Ureter (tissue), 1 donor: Measurements from ENCODE around the gene LRMDA. TPM values are rescaled to one million over a fixed set of nuclear protein-coding genes. Genes with fewer than 3 reads are reported as not detected.

Experiments used
- DNase-seq: peaks from one replicate; pipeline ENCODE4 v3.0.0-alpha.2; 2020; ENCODE audit warnings: low spot score
- total RNA-seq: library from RNA; stranded (reverse); gene quantifications from one replicate; pipeline ENCODE4 v1.2.4, GENCODE V29; 2023
- donor health status: DM: yes; HTN: yes; CAD: no.

Gene LRMDA
- total RNA-seq, 1 donor from 2014 or later = 23.1 TPM

DNA sequence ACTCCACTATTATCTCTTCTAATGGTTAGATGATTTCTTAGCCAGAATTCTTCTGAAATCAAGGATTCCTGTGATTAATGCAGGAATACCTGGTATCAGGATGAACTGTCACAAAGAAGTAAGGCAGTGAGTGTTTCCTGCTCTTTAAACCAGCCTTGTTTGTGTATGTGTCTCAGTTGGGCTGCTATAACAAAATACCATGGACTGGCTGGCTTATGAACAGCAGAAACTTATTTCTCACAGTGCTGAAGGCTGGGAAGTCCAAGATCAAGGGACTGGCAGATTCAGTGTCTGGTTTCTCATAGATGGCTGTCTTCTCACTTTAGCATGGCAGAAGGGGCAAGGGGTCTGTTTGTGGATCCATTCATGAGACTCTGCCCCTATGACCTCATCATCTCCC, 42.7 kb downstream of the LRMDA start:
- DNase-seq = no peak

DNA sequence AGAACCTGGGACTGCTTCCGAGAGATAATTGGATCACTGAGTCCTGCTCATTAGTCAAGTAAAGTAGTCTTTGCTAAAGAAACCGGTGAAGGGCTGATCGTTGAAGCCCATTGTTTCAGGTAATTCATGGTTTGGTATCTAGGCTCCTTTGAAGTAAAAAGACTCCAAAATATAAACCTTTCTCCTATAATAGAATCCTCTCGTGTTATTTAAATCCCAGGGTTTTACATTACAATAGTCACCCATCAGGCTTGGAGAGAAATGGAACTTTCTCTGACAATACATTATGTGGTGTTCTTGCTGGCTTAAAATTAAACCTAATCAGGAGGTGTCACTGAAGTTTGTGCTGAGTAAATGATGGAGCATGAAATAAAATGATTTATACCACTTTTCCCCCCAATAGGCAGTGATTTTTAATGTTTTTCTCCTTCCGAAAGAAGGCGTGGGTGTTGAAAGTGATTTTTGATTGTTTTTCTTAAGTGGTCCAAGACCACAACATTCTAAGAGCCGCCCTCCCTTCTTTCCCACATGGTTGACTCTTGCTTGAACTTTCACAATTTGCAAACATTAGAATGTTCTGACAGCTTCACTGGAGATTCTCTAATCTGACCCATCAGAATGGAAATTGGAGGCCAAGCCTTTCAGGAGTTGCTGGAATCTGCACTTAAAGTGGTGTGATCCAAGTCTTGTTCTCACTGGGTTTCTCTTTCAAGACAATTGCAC, 44.2 kb downstream of the LRMDA start:
- DNase-seq = no peak

DNA sequence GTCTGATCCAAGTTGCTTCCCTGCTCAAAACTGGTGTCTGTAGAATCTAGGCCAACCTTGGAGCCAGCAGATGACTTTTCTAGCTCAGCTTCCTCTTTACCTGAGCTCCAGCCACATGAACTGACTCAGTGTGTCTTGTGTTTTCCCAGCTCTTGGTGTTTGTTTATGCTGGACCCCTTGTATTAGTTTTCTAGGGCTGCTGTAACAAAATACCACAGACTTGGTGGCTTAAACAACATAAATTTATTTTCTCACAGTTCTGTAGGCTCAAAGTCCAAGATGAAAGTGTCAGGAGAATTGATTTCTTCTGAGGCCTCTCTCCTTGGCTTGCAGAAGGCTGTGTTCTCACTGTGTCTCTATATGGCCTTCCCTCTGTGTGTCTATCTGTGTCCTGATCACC, 45.1 kb downstream of the LRMDA start:
- no peak for DNase-seq

DNA sequence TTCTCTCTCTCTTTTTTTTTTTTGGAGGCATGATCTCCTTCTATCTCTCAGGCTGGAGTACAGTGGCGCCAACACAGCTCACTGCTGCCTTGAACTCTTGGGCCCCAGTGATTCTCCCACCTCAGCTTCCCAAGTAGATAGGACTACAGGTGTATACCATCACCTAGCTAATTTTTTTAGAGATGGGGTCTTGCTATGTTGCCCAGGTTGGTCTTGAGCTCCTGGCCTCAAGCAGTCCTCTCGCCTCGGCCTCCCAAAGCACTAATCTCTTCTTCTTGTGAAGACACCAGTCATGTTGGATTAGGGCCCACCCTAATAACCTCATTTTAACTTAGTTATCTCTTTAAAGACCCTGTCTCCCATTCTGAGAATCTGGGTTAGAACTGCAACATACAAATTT, 45.6 kb downstream of the LRMDA start:
- DNase-seq = no peak

DNA sequence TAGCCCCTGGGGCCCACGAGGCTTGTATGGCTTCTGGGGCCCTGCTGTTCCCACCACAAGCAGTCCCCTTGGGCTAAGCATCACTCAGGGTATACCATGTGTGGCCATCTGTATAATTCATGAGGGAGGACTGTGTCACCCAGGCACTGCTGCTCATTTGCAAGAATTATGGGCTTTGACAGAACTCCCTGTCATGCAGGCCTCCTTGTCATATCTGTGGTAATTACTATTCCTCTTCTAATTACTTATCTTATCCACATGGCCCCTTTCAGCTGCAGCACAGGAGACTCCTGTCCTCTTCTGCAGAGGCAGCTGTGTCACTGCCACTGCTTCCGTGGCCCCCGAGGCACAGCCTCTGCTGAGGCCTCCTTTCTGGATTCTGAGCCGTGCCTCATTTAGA, 46.3 kb downstream of the LRMDA start:
- DNase-seq = no peak

DNA sequence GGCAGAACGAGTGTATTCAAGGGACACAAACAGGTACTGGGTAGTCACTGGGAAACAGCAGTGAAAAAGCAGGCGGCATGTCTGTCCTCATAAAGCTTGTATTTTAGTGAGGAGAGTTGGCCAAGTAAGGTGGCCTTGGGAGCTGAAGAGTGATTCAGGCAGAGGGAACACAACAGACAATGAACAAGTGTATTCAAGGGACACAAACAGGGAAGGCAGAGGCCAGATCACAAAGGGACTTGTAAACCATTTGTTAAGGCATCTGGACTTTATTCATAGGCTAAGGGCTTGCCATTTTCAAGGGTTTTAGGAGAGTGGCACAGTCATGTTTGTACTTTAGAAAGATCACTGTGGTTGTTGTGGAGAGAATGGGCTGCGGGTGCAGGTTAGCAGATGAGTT, 49.0 kb downstream of the LRMDA start:
- DNase-seq = no peak

DNA sequence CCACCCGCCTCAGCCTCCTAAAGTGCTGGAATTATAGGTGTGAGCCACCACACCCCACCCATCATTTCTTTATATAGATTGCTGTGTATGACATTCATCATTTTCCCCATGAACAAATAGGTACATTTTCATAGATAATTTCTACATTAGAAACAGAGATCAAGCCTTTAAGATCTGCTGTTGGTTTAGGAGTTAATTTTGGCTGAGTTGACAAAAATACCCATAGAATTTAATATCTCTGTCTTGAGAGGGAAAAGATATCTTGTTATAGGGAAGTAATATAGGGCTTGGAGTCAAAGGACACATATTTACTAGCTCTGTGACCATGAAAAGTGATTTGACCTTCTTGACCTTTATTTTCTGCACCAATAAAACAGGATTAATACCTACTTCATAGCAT, 51.8 kb downstream of the LRMDA start:
- no peak for DNase-seq

DNA sequence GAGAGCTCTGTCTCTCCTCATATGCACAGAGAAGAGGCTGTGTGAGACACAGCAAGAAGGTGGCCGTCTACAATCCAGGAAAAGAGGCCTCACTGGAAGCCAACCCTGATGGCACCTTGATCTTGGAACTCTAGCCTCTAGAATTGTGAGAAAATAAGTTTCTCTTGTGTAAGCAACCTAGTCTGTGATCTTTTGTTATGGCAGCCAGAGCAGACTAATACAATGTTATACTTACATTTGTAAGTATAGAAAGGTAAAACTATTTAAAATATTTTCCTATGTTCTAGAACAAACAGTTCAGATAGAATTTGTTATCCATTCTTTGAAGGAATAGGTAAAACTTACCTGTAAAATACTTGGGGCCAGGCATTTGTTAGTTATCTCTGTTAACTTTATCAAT, 53.3 kb downstream of the LRMDA start:
- no peak for DNase-seq

DNA sequence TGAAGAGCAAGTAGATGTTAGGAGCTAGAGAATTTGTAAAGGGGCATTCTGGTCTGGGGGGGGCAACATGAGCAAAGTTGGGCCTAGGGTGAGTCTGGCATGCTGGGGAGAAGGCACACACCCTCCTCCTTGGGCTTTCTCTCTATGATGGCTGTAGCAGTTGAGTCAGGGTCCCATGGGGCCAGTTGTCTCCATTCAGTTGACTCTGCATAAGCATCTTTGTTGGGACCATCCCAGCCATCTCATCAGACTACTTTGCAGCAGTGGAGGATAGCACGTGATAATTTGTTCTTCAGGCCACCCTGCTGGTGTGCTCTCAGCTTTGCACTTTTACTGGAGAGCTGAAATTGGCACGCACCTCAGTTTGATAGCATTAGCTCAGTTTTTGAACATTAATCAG, 55.2 kb downstream of the LRMDA start:
- DNase-seq = no peak

DNA sequence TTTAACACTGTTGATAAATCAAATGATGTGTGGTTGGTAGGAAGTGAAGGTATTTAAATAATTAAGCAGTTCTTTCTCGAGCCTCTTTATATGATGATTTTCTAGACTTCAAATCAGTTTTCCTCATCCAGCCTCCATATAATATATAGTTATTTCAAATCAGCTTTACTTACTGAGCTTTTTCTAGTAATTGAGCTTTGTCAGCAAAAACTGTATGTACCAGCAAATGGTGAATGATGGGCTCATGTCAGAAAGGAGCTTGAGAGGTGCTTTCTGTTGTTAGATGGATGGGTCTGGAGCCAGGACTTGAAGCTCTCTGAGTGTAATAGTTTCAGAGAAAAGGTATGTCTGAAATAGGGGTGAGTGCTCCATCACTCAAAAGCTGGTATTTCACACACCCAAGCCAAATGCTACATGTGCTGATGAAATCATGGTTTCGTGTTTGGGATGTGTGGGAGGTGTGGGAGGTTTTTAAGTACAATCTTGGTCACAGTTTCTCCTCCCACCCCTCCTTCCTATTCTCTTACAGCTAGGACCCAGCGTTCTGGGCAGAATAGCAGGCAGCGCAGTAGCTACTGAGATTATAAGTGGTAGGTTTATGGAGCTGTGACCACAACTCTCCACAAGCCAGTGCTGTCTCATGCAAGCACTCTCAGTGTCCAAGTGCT, 55.8 kb downstream of the LRMDA start:
- DNase-seq = no peak

DNA sequence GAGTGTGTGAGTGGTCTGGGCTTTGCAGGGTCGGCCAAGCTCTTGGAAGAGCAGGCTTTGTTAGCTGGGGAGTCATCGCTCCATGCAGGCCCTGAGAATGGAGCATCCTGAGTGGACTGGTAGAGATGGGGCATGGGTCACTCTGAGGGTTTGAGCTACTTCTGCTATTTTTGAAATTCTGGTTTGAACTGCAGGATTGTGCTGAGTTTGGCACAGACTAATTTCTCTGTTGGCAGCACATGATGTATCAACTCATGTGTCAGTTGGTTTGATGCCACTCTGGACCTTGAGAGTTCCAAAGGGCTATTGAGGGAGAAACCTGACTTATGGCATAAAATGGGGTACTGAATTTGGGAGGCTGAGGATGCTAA, 56.3 kb downstream of the LRMDA start:
- DNase-seq = no peak

DNA sequence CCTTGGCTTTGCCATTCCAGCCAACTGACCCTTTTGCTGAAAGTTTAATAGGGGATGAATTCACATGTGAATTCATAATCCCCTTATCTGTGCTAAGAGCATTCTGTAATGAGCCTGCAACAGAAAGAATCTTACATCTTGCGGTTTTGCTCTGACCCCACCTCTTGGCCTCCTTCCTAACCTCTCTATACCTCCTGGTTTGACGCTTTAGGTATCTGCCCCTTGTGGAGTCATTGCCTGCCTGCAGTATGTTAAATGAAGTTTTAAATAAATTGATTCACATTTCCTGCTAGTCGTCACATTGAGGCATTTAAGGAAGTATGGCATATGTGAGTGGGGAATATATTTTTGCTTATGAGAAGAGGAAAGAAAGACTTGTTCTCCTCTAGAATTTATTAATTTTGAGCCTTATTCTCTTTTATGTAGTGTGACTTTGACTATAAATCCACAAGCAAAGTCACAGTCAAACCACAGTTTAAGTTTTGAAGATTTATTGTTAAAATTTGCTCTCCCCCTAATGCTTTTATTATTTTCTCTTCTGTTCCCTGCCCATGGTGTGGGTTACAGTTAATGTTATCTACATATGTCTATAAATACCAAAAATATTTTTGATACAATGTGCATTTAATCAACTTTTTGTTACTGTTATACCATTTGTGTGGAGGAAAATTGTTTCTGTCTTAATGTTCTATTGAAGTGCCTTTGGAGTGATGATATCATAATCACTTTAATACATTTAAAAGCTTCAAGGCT, 60.9 kb downstream of the LRMDA start:
- DNase-seq = no peak

DNA sequence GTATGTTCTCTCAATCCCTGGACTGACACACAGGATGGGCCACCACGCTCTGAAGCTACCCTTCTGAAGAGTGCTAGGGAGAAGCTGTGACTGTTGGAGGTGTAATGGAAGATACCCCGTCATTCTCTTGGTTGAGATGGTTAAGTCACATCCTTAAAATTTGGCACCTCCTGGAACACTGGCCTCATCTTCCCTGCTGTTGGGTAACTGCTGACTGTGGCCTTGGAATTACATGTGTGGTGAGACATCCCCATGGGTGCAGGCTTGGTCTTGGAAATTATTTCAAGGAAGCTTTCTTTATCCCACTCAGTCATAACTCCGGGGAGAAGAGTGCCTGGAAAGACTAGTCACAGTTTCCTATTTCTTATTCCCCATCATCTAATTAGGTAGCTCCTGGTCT, 62.0 kb downstream of the LRMDA start:
- no peak for DNase-seq

DNA sequence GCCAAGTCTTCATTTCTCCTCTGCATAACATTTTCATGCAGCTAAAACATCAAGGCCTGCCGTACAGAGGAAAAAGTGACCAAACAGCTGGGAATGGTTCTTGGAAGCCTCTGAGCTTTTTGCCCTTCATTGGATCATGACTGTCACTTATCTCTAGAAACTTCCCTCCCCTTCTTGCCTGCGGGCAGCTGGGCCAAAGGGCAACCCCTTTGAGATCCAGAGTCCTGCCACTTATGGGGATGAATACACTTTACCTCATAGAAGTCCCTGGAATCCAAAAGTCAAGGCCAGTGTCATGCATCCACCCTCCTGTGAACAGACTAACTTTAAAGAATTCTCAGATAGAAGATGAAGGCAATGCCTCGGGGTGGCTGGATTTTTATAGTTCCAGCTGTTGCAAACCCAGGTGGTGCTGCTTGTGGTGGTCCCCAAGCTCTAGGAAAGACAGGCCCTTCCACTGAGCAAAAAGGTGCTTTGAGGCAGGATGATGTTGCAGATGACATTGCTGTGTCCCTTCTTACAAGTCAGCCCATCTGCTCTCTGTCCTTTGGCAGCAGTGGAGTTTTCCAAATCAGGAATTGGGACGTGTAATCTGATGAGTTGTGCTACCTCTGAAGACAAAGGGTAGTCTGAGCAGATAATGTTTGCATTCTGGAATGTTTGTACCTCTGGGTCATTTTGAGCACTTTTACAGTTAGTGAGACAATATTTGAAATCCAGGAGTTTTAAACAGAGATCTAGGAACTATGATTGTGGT, 64.2 kb downstream of the LRMDA start:
- no peak for DNase-seq

DNA sequence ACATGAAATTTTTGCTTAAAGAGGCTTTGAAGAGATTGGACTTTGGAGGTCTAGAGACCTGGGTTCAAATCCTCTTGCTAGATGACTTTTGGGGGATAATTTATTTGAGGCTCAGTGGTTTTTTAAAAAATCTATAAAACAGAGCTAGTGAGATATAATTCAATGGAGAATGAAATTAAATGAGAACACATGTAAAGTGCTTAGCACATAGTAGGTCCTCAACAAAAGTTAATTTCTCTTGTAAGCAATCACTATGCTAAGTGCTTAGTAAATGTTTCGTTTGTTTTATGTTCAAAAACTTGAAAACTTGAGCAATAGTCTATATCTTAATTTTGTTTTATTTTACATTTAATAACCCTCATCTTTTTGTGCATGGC, 64.8 kb downstream of the LRMDA start:
- no peak for DNase-seq

DNA sequence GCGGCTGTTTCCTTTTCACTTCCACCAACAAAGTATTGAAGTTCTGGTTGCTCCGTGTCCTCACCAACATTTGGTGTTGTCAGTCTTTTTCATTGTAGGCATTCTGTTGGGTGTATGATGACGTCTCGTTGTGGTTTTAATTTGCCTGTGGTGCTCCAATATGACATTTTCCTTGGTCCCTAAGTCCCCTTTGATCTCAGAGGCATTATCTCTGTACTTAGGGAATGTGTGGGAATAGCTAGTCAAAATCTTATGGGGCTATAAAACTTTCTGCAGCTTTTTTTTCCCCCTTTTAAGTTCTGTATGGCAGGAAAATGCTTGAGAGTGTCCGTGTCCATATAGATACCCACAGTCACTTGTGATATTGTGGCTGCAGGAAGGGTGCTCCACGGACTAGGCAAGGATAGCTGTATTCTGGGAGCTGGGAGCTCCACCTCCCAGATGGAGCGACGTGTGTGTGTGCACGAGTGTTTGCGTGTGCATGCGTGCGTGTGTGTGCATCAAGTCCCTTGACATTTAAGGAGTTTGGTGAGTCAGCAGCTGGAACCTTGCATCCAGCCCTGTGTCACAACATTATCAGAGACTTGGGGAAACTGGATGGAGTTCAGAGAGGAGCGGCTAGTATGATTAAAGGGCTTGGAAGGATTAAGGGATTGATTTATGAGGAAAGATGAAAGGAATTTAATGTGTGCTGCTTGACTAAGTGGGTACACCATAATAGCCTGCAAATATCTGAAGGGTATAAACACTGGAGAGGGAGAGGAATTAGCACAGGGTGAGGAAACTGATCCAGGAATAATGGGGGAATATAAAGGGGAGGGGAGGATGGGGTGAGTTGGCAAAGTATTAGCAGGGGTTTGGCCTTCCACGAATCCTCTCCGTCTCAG, 66.8 kb downstream of the LRMDA start:
- DNase-seq = peak; percentile 64

DNA sequence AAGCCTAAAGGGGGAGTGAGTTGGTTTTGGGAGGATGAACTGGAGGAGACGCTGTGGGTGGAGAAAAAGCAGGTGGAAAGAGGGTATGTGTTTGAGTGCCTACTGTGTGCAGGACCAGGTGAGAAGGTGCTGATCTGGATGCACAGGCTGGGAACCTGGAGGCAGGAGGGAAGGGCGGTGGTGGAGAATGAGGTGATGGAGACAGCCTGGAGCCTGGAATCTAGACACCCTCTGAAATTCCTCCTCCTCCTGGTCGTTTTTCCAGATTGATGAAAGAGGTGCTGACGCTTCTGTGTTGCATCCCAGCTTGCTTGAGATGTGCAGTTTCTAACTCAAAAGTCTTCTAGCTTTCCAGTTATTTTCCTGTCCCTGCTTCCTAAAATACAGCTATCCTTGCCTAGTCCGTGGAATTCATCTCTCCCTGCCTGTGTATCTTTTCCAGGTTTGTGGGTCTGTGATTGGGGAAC, 67.5 kb downstream of the LRMDA start:
- DNase-seq = no peak

DNA sequence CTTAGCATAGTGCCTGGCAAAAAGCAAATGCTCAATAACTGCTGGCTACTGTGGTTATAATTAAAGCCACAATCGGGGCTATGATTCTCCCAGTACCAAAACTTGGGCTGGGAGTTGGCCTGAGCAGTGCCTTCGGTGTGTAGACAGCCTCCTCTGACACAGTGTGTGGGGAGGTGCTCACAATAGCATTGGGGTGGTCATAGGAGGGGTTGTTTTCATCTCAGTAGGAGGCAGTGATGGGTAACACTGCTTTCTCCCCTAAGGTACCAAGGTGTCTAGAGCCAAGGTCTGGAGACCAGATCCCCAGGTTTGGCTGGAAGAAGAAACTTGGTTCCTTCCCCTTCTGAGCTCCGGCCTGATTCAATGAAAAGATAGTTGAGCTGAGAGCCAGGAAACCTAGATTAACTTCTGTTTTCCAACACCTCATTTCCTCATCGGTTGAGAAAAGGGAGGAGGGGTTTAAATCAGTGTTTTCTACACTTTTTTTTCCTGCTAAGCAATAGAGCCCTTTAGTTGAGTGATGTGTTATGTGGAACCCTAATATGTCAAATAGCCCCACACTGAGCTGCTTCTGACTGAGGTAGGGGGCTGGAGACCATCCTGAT, 68.2 kb downstream of the LRMDA start:
- no peak for DNase-seq

DNA sequence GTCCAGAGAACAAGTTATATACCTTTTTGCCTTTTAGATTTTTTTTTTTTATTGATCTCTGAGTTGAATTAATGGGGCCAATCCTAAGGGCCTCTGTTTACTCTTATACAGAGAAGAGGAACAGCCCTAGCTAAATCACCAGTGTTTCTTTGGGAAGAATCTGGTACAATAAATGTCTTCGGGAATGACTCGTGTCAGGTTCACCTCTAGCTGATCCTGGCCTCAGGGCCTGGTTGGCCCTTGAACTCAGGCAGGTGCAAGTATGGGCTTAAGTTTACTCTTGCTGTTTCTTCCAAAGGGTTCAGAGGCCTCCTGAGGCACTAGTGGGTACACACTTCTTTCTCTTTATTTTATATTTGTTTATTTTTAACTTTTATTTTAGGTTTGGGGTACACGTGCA, 71.0 kb downstream of the LRMDA start:
- DNase-seq = no peak

DNA sequence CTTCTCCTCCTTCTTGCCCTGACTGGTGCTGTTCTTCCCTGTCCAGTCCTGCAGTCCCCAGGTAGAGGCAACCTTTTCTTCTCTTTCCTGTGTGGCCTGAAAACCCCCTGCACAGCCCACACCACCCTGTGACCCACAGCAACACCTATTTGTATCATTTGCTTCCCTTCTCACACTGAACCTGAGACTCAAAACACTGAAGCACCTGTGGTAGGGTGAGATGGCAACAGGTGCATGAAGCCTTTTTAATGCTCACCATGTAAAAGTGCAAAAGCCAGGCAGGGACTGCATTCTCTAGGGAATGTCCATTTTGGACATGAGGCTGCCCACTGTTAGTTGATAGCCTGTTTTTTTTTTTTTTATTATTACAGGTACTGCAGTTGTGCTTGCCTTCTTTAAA, 71.4 kb downstream of the LRMDA start:
- DNase-seq = no peak

DNA sequence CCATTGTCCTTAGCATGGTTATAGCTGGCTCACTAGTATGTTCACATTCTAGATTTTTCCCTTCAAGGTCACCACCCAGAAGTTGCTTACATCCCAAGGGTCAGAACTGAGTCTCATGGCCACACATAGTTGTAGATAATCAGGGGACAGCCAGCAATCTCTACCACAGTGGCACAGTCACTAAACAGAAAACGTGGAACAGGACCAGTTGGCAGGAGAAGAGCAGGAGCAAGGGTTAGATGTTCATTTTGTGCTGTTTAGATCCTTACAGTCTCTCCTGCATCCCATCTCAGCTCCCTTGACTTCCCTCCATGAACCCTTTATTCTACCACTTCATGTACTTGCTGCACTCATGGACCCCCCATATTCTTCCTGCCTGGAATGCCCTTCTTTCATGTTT, 73.9 kb downstream of the LRMDA start:
- DNase-seq = no peak
